ENCODE measurements around the gene NGFR. TPM values are rescaled to one million over a fixed set of nuclear protein-coding genes. Genes with fewer than 3 reads are reported as not detected.

Gene NGFR
- total RNA-seq, 4 donors from 2014 or later = 10.6 to 21.3 (median 16.1) TPM

DNA sequence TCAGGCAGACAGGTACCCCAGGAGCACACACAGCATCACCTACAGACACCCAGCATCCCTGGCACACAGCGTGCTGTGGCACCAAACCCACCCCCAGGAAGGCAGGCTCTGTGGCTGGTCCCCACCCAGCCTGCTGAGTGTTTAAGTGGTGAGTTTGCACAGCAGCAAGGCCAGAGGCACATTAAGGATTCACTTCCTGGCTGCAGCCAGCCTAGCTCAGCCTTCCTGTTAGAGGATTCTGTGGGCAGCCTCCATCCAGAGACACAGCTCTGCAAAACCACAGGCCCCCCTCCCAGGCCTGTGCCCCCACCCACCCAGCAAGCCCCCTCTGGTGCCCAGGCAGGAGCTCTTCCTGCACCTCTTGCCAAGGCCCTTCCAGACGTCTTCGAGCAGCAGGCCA, 44.4 kb upstream of the NGFR start:
- TF ChIP-seq POLR2A (IDR thresholded peaks at IDR 0.05) (no peak), POLR2AphosphoS5 (IDR thresholded peaks at IDR 0.05) (no peak), EP300 (IDR thresholded peaks at IDR 0.05) (no peak)
- TF ChIP-seq, protein P1, sequence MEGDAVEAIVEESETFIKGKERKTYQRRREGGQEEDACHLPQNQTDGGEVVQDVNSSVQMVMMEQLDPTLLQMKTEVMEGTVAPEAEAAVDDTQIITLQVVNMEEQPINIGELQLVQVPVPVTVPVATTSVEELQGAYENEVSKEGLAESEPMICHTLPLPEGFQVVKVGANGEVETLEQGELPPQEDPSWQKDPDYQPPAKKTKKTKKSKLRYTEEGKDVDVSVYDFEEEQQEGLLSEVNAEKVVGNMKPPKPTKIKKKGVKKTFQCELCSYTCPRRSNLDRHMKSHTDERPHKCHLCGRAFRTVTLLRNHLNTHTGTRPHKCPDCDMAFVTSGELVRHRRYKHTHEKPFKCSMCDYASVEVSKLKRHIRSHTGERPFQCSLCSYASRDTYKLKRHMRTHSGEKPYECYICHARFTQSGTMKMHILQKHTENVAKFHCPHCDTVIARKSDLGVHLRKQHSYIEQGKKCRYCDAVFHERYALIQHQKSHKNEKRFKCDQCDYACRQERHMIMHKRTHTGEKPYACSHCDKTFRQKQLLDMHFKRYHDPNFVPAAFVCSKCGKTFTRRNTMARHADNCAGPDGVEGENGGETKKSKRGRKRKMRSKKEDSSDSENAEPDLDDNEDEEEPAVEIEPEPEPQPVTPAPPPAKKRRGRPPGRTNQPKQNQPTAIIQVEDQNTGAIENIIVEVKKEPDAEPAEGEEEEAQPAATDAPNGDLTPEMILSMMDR (IDR thresholded peaks at IDR 0.05) = no peak
- Histone ChIP-seq H3K27ac (no peak overlapping the region), H3K4me1 (no peaks in the 10 kb centered on the region), H3K9me3 (no peaks in the 10 kb centered on the region), H3K4me3 (no peak overlapping the region), H3K36me3 (no peaks in the 10 kb centered on the region), H3K27me3 (peaks cover 14% of the 10 kb centered on the region)
- ATAC-seq = no peak
- 17% methylated on average over 2 of the region's 3 CpGs; no CpG with 5 or more reads in 1 of the 2 donors for WGBS, 2 donors (ENCODE audit: low coverage in 1 of 2)

DNA sequence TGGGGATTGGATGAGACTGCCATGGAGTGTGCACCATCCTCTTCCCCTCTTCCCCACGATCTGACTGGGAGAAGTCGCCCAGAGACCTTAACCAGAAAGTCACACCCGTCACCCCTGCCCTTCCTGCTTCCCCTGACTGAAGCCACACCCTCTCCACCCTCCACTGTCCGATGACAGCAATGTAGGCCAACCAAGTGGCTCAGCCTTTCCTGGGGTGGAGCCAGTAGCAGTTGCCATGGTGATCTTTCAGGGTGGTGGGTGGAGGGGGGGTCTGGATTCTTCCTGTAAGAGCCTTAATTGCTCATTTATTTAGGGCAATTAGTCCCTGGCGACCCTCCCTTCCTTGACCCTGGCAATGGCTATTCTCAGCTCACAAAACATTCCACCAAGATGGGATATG, 42.9 kb upstream of the NGFR start:
- no peaks in the 10 kb centered on the region for H3K4me1 ChIP-seq
- H3K27me3 ChIP-seq = peaks cover 27% of the 10 kb centered on the region
- no peak overlapping the region for H3K4me3 ChIP-seq
- no peak overlapping the region for H3K27ac ChIP-seq
- no peak for ATAC-seq
- WGBS, 2 donors (ENCODE audit: low coverage in 1 of 2) = 20% methylated on average over 1 of the region's 5 CpGs; no CpG with 5 or more reads in 1 of the 2 donors
- no peaks in the 10 kb centered on the region for H3K36me3 ChIP-seq
- no peaks in the 10 kb centered on the region for H3K9me3 ChIP-seq
- no peak for TF ChIP-seq POLR2A (IDR thresholded peaks at IDR 0.05)

DNA sequence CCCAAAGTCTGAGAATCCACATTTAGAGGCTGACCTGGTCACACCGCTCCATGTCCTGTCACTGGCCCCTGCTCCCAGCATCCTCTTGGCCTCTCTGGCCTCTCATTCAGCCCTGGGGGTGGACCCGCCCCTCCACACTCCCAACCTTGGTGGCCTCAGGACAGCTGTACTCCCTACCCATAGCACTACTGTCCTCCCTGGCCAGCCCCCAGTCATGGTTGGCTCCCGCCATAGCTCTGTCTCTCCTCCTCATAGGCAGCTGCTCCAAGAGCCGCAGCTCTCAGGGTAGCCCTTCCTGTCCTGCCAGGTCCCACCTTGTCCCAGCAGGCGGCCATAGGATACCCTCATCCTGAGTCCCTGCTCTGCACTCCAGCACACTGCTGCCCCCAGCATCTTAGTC, 42.4 kb upstream of the NGFR start:
- Histone ChIP-seq H3K4me1 (no peaks in the 10 kb centered on the region), H3K4me3 (no peak overlapping the region), H3K27me3 (peaks cover 31% of the 10 kb centered on the region), H3K36me3 (no peaks in the 10 kb centered on the region), H3K27ac (peak overlapping the region in 1 of 4 donors; percentile 19), H3K9me3 (no peaks in the 10 kb centered on the region)
- no peak for ATAC-seq
- WGBS, 2 donors (ENCODE audit: low coverage in 1 of 2) = 80% methylated on average over 1 of the region's 5 CpGs; no CpG with 5 or more reads in 1 of the 2 donors
- TF ChIP-seq EP300 (IDR thresholded peaks at IDR 0.05) = no peak
- no peak for TF ChIP-seq POLR2AphosphoS5 (IDR thresholded peaks at IDR 0.05)
- TF ChIP-seq POLR2A (IDR thresholded peaks at IDR 0.05) = no peak
- TF ChIP-seq, protein P1 (IDR thresholded peaks at IDR 0.05) = no peak

DNA sequence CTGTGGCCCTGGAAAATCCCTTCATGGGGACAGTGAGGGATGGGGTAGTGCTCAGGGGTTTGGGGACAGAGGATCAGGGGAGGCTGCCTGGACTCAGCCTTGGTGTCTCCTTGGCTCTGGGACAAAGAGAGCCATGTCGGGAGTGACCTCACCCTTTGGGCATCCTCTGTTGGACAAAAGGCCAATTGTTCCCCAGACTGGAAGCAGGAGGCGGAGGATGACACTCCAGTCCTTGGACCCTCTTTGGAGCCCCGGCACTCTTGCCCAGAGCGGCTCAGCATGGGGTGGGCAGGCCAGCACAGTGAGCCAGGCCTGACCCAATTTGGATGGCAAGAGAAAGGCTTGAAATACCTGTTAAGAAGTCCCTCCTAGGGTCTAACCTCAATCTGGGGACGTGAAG, 41.0 kb upstream of the NGFR start:
- H3K27ac ChIP-seq = peak overlapping the region in 1 of 4 donors; percentile 19
- WGBS, 2 donors (ENCODE audit: low coverage in 1 of 2) = 88% methylated on average over 1 to 3 of the region's 5 CpGs
- no peaks in the 10 kb centered on the region for H3K36me3 ChIP-seq
- H3K27me3 ChIP-seq = peaks cover 44% of the 10 kb centered on the region
- ATAC-seq = no peak
- no peak for TF ChIP-seq POLR2A (IDR thresholded peaks at IDR 0.05)
- TF ChIP-seq, protein P1 (IDR thresholded peaks at IDR 0.05) = no peak
- no peak for TF ChIP-seq POLR2AphosphoS5 (IDR thresholded peaks at IDR 0.05)
- TF ChIP-seq EP300 (IDR thresholded peaks at IDR 0.05) = no peak
- no peaks in the 10 kb centered on the region for H3K4me1 ChIP-seq
- H3K9me3 ChIP-seq = no peaks in the 10 kb centered on the region
- H3K4me3 ChIP-seq = no peak overlapping the region

DNA sequence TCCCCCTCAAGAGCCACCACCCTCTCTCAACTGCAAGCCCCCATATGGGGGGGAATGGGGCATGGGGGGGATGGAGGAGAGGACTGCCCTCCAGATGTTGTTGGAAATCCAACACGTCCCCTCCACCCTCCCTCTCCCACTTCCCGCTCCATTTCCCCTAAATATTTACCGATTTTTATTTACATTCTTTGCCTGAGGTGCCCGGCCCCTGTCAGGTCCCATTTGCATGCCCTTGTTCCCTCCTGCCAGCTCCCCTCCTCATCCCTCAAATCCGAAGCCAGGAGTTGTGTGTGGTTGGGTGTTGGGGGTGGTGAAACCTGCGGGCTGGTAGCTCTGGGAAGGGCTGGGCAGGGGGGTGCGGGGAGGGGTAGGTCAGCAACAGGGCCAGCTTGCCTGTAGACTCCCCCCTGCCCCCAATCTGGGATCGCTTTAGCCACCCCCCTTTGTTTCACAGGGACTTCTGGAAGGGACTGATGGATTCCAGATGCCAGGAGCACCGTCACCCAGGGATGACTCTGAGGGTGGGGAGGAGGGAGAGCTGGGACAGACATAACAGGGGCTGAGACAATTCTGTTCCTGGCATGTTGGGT, 39.7 kb upstream of the NGFR start:
- Histone ChIP-seq H3K9me3 (no peaks in the 10 kb centered on the region), H3K36me3 (no peaks in the 10 kb centered on the region), H3K27me3 (peaks cover 57% of the 10 kb centered on the region), H3K4me3 (no peak overlapping the region), H3K4me1 (no peaks in the 10 kb centered on the region), H3K27ac (no peak overlapping the region)
- no peak for ATAC-seq
- TF ChIP-seq, protein P1 (IDR thresholded peaks at IDR 0.05) = no peak
- no peak for TF ChIP-seq POLR2A (IDR thresholded peaks at IDR 0.05)
- TF ChIP-seq EP300 (IDR thresholded peaks at IDR 0.05) = no peak
- TF ChIP-seq POLR2AphosphoS5 (IDR thresholded peaks at IDR 0.05) = no peak
- WGBS, 2 donors (ENCODE audit: low coverage in 1 of 2) = 75% methylated on average over 5 of the region's 9 CpGs; no CpG with 5 or more reads in 1 of the 2 donors

Measured in gastroesophageal sphincter (tissue), 4 donors.